HG02763 (cell line): ENCODE results near the gene UBA6.
"Not testable (repeated sequence)": the region's sequence is repeated elsewhere in the genome, so short reads cannot be mapped to it uniquely, and the experiment has no call there.

Experiments used
- ATAC-seq: cut with Tn5 transposase; IDR thresholded peaks from one replicate; pipeline ENCODE4 v1.9.1; 2021; ENCODE audit warnings: mild to moderate bottlenecking, moderate library complexity; ENCODE audit not compliant: unreplicated experiment

UBA6 gene

GRCh38 chr4:67674098-67674497, 26.9 kb downstream of the UBA6 start:
- no peak for ATAC-seq

DNA sequence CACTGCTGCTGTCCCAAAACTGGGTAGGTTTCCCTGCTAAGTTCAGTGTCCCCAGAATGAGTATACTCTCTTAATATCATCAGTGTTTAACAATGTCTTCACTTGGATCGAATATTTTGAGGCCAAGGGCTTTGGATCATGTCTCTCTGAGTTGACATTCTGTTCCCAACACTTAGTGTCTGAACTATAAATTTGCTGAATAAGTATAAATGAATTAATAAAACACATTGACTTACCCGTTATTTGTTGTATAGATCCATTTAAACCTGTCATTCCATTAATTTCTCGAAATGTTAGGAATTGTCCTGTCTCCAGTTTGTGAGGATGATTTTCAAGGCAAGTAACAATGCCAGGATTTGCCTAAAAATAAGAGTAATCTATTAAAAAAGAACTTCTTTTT, 32.6 kb downstream of the UBA6 start:
- no peak for ATAC-seq

DNA sequence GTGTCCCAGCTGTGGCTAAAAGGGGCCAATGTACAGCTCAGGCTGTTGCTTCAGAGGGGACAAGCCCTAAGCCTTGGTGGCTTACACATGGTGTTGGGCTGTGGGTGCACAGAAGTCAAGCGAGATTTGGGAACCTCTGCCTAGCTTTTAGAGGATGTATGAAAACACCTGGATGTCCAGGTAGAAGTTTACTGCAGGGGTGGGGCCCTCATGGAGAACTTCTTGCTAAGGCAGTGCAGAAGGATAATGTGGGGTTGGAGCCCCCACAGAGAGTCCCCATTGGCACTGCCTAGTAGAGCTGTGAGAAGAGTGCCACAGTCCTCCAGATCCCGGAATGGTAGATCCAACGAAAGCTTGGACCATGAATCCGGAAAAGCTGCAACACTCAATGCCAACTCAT, 40.5 kb downstream of the UBA6 start:
- ATAC-seq = no peak

- ATAC-seq = no peak
Observed at GRCh38 chr4:67659065-67659464, 41.9 kb downstream of the UBA6 start.

- ATAC-seq = no peak
Observed at GRCh38 chr4:67658302-67658701, 42.7 kb downstream of the UBA6 start.

GRCh38 chr4:67651536-67651935, 49.4 kb downstream of the UBA6 start:
- no peak for ATAC-seq

- no peak for ATAC-seq
Observed at GRCh38 chr4:67638136-67638535, 62.8 kb downstream of the UBA6 start.

GRCh38 chr4:67636978-67637377, 64.0 kb downstream of the UBA6 start:
- not testable (repeated sequence) for ATAC-seq

DNA sequence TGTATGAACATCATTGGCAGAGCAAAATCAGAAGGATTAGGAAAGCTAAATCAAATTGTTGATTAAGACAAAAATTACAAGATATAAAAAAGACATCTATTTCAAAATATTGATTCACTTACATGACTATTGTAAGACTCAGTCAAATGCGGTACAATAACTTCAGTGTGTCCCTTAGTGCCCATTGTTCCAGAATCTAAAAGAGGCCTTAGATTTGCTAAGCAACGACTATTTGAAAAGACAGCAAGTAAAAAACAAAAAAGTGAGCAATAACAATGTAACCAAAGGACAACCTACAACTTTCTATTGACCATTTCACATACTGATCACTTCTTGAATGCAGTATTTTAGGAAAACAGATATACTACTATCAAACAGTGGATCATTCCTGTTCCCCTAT, 65.6 kb downstream of the UBA6 start:
- no peak for ATAC-seq

GRCh38 chr4:67634741-67635140, 66.2 kb downstream of the UBA6 start:
- ATAC-seq = no peak

DNA sequence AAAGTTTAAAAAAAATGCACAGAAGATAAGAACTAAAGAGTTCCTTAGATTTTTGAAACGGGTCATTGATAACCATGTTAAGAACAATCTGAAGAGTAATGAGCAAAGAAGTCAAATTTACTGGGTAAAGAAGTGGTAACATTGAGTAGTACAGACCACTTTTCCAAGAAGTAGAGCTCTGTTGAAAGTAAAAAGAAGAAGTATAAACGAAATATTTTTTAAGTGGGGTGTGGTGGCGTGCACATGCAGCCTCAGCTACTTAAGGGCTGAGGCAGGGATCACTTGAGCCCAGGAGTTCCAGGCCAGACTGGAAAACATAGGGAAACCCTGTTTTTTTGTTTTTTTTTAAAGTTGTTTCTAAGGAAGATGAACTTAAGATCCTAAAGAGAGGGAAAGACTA, 68.5 kb downstream of the UBA6 start:
- ATAC-seq = no peak

- no peak for ATAC-seq
Observed at GRCh38 chr4:67624939-67625338, 76.0 kb downstream of the UBA6 start.

DNA sequence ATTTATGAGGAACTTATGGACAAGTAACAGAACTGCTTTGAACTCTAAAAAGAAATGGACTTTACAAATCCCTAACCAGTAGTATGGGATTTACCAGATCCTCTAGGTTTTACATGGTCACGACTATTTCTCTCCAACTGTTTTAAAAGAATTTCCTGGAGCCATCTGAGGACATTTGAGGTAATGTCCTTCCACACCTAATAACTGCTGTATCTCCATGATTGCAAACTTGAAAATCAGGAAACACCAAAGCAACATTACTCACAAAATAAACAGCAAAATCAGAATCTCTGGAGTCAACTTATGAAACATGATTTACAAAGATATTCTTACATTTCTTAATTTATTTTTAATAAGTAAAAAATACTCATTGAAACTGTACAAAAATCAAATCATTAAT, 84.5 kb downstream of the UBA6 start:
- no peak for ATAC-seq

DNA sequence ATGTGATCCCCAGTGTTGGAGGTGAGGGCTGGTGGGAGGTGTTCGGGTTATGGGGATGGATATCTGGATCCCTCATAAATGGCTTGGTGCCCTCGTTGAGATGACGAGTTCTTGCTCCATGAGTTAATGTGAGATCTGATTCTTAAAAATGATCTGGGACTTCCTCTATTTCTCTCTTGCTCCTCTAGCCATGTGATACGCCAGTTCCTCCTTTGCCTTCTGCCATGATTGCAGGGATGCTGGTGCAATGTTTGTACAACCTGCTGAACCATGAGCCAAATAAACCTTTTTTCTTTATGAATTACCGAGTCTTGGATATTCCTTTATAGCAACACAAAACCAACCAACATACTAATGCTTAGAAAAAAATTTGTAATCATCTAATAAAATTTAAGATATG, 85.8 kb downstream of the UBA6 start:
- no peak for ATAC-seq

GRCh38 chr4:67614186-67614585, 86.8 kb downstream of the UBA6 start:
- ATAC-seq = no peak

GRCh38 chr4:67608027-67608426, 92.9 kb downstream of the UBA6 start:
- ATAC-seq = no peak

- no peak for ATAC-seq
Observed at GRCh38 chr4:67604749-67605148, 96.2 kb downstream of the UBA6 start.

DNA sequence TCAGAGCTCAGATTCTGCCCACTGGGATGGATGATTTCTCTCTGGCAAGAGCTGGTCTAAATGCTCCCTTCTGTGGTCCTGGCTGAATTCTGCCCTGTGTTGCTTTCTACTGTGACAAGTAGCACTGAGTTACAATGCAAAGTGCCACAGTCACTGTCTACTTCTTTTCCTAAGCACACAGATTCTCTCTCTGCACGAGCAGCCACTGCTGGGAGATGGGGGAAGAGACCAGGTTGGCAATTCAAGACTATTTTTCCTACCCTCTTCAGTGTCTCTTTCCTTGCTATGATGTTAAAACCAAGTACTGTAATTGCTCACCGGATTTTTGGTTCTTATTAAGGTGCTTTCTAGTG, 97.0 kb downstream of the UBA6 start:
- no peak for ATAC-seq

- ATAC-seq = no peak
Observed at GRCh38 chr4:67603310-67604028, 97.5 kb downstream of the UBA6 start.

GRCh38 chr4:67593741-67594175, 107.2 kb downstream of the UBA6 start:
- no peak for ATAC-seq

GRCh38 chr4:67587156-67587555, 113.8 kb downstream of the UBA6 start:
- no peak for ATAC-seq

- no peak for ATAC-seq
Observed at GRCh38 chr4:67584496-67584895, 116.5 kb downstream of the UBA6 start.

DNA sequence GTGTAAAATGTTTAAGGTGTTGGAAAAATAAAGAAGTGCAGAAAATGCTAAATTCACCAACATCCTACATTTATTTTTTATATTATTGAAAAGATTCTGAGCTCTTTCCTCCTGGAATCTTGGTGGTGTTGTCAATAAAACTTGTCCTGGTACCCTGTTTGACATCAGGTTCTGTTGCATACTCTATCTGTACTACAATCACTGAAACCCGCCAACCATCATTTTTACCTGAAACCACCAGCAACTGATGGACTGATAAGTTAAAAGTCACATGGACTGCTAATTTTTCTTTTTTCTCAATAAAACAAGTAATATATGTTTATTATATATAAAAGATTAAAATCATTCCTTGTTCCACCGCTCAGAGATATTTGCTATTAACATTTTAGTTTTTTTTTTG, 119.0 kb downstream of the UBA6 start:
- no peak for ATAC-seq
